ENCODE results near the gene SELENBP1. TPM values are rescaled to one million over a fixed set of nuclear protein-coding genes. Genes with fewer than 3 reads are reported as not detected.

The SELENBP1 gene
- total and polyA plus RNA-seq, 2 of the 13 experiments (the other 11 are each of a cell fraction or from before 2014, with no cell fraction given): 27.8 to 29.0 TPM

GRCh38 chr1:151399324-151400171 lies 27.0 kb upstream of the SELENBP1 start, which contains the start of gene PSMB4 (continued):
- TF ChIP-seq ZNF460 (CRISPR knock-in tag; IDR thresholded peaks at IDR 0.05; ENCODE audit: borderline replicate concordance) (peak; percentile 14; the same call in 1 of the 2 replicates), CCAR2 (optimal IDR thresholded peaks at IDR 0.05; ENCODE audit: low read depth, low read length) (no peak), MIXL1 (CRISPR knock-in tag; IDR thresholded peaks at IDR 0.05) (peak; percentile 59; the same call in 1 of the 2 replicates), ZNF136 (CRISPR knock-in tag; IDR thresholded peaks at IDR 0.05; ENCODE audit: low read depth) (0 out of 2 replicates have a peak, but pooled peaks have one; percentile 82), TERF1 (CRISPR knock-in tag; IDR thresholded peaks at IDR 0.05) (no peak), ZNF333 (CRISPR knock-in tag; IDR thresholded peaks at IDR 0.05; ENCODE audit: borderline replicate concordance) (no peak), HMG20A (CRISPR knock-in tag; IDR thresholded peaks at IDR 0.05; ENCODE audit: borderline replicate concordance) (no peak), RXRA (CRISPR knock-in tag; IDR thresholded peaks at IDR 0.05) (0 out of 2 replicates have a peak, but pooled peaks have one; percentile 12), ZNF660 (CRISPR knock-in tag; IDR thresholded peaks at IDR 0.05; ENCODE audit: borderline replicate concordance, low read depth) (no peak), TRAFD1 (CRISPR knock-in tag; IDR thresholded peaks at IDR 0.05; ENCODE audit: borderline replicate concordance) (no peak), ZNF567 (CRISPR knock-in tag; IDR thresholded peaks at IDR 0.05; ENCODE audit: borderline replicate concordance) (no peak), MAFG (CRISPR knock-in tag; IDR thresholded peaks at IDR 0.05) (no peak), SIN3B (IDR thresholded peaks at IDR 0.05; ENCODE audit: low read length) (peak; percentile 65)
- TF ChIP-seq, protein P1, sequence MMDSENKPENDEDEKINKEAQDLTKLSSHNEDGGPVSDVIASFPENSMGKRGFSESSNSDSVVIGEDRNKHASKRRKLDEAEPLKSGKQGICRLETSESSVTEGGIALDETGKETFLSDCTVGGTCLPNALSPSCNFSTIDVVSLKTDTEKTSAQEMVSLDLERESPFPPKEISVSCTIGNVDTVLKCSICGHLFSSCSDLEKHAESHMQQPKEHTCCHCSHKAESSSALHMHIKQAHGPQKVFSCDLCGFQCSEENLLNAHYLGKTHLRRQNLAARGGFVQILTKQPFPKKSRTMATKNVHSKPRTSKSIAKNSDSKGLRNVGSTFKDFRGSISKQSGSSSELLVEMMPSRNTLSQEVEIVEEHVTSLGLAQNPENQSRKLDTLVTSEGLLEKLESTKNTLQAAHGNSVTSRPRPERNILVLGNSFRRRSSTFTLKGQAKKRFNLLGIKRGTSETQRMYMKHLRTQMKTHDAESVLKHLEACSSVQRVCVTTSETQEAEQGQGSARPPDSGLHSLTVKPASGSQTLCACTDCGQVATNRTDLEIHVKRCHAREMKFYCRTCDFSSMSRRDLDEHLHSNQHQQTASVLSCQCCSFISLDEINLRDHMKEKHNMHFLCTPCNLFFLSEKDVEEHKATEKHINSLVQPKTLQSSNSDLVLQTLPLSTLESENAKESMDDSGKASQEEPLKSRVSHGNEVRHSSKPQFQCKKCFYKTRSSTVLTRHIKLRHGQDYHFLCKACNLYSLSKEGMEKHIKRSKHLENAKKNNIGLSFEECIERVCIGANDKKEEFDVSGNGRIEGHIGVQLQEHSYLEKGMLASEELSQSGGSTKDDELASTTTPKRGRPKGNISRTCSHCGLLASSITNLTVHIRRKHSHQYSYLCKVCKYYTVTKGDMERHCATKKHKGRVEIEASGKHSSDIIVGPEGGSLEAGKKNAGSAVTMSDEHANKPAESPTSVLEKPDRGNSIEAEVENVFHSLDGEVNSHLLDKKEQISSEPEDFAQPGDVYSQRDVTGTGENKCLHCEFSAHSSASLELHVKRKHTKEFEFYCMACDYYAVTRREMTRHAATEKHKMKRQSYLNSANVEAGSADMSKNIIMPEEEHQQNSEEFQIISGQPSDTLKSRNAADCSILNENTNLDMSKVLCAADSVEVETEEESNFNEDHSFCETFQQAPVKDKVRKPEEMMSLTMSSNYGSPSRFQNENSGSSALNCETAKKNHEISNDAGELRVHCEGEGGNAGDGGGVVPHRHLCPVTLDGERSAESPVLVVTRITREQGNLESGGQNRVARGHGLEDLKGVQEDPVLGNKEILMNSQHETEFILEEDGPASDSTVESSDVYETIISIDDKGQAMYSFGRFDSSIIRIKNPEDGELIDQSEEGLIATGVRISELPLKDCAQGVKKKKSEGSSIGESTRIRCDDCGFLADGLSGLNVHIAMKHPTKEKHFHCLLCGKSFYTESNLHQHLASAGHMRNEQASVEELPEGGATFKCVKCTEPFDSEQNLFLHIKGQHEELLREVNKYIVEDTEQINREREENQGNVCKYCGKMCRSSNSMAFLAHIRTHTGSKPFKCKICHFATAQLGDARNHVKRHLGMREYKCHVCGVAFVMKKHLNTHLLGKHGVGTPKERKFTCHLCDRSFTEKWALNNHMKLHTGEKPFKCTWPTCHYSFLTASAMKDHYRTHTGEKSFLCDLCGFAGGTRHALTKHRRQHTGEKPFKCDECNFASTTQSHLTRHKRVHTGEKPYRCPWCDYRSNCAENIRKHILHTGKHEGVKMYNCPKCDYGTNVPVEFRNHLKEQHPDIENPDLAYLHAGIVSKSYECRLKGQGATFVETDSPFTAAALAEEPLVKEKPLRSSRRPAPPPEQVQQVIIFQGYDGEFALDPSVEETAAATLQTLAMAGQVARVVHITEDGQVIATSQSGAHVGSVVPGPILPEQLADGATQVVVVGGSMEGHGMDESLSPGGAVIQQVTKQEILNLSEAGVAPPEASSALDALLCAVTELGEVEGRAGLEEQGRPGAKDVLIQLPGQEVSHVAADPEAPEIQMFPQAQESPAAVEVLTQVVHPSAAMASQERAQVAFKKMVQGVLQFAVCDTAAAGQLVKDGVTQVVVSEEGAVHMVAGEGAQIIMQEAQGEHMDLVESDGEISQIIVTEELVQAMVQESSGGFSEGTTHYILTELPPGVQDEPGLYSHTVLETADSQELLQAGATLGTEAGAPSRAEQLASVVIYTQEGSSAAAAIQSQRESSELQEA (CRISPR knock-in tag; IDR thresholded peaks at IDR 0.05; ENCODE audit: not compliant biosample characterization): no peak
- TF ChIP-seq, protein P2, sequence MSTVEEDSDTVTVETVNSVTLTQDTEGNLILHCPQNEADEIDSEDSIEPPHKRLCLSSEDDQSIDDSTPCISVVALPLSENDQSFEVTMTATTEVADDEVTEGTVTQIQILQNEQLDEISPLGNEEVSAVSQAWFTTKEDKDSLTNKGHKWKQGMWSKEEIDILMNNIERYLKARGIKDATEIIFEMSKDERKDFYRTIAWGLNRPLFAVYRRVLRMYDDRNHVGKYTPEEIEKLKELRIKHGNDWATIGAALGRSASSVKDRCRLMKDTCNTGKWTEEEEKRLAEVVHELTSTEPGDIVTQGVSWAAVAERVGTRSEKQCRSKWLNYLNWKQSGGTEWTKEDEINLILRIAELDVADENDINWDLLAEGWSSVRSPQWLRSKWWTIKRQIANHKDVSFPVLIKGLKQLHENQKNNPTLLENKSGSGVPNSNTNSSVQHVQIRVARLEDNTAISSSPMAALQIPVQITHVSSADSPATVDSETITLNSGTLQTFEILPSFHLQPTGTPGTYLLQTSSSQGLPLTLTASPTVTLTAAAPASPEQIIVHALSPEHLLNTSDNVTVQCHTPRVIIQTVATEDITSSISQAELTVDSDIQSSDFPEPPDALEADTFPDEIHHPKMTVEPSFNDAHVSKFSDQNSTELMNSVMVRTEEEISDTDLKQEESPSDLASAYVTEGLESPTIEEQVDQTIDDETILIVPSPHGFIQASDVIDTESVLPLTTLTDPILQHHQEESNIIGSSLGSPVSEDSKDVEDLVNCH (CRISPR knock-in tag; IDR thresholded peaks at IDR 0.05): no peak
